Endothelial cell of umbilical vein (primary cell): ENCODE results near the gene EML1. TPM values are rescaled to one million over a fixed set of nuclear protein-coding genes. Genes with fewer than 3 reads are reported as not detected.

Source experiments
- BruUV-seq: library from RNA; stranded (reverse); fragments of 400-500 nt; replicated peaks from 2 replicates; lab custom pipeline; 2021; lab: Mats Ljungman, UMichigan
- CTCF ChIA-PET: fragments of 300-600, 350-600 bp; sonication (Branson Sonifier 250); formaldehyde crosslinking; loops from one replicate; lab custom pipeline; 2021; ENCODE audit warnings: antibody characterized with exemption, inconsistent platforms; lab: Charles Lee
- POLR2A ChIA-PET: fragments of 300-600, 350-600 bp; sonication (Branson Sonifier 250); formaldehyde crosslinking; loops from one replicate; lab custom pipeline; 2021; ENCODE audit warnings: antibody characterized with exemption, inconsistent platforms; lab: Charles Lee
- DNase-seq: peaks from one replicate; pipeline ENCODE4 v3.0.0-alpha.2; 2011; ENCODE audit warnings: low read depth, low spot score
- FAIRE-seq: peaks from 2 replicates; lab custom pipeline; 2011; peaks lifted over from hg19 to GRCh38; lab: Jason Lieb, UNC
- H2AFZ ChIP-seq: 2 replicates; pipeline ENCODE4 v1.6.0; 2012; ENCODE audit warnings: low read depth, low read length, control low read depth, inconsistent platforms
- H3K27ac ChIP-seq: 2 replicates; pipeline ENCODE4 v1.5.1; 2011; ENCODE audit warnings: low read depth, mild to moderate bottlenecking, control low read depth, low read length, moderate library complexity; ENCODE audit not compliant: insufficient read depth
- H3K27me3 ChIP-seq, 2 experiments: 2 replicates each; pipeline versions ENCODE4 v1.6.0 to v1.6.1; 2011; ENCODE audit warnings: low read length in 2 of 2, mixed read lengths in 1 of 2; ENCODE audit not compliant: control insufficient read depth in 2 of 2, insufficient read depth in 2 of 2
- H3K36me3 ChIP-seq, 2 experiments: 2 replicates in 1 of 2; 3 replicates in 1 of 2; pipeline ENCODE4 v1.5.1; 2011; ENCODE audit warnings: low read length in 2 of 2, mild to moderate bottlenecking in 1 of 2, moderate library complexity in 1 of 2; ENCODE audit not compliant: control insufficient read depth in 2 of 2, insufficient read depth in 2 of 2; ENCODE audit errors: extremely low read depth in 1 of 2
- H3K4me1 ChIP-seq: 3 replicates; pipeline ENCODE4 v1.5.1; 2011; ENCODE audit warnings: mild to moderate bottlenecking, low read length; ENCODE audit not compliant: control insufficient read depth, insufficient read depth; ENCODE audit errors: extremely low read depth
- H3K4me2 ChIP-seq: 2 replicates; pipeline ENCODE4 v1.6.1; 2011; ENCODE audit warnings: low read length, control low read depth, mixed read lengths; ENCODE audit not compliant: insufficient read depth
- H3K4me3 ChIP-seq, 3 experiments: fragments of 200-600 bp in 1 of 3; sonication (generic), shearing (Covaris generic) in 1 of 3; replicated peaks in 1 of 3; 2 replicates each; pipeline ENCODE4 v1.5.1; 2011 to 2016; ENCODE audit warnings: control low read depth in 3 of 3, low read length in 3 of 3, mild to moderate bottlenecking in 2 of 3, inconsistent platforms in 1 of 3, low read depth in 1 of 3, moderate library complexity in 1 of 3; ENCODE audit not compliant: insufficient read depth in 1 of 3
- H3K79me2 ChIP-seq: 2 replicates; pipeline ENCODE4 v1.6.0; 2012; ENCODE audit warnings: low read length, inconsistent platforms; ENCODE audit not compliant: control insufficient read depth, insufficient read depth
- H3K9ac ChIP-seq: replicated peaks from 2 replicates; pipeline ENCODE3; 2011; ENCODE audit warnings: low read length, control low read depth; ENCODE audit not compliant: insufficient read depth; ENCODE audit errors: extremely low read depth
- H3K9me1 ChIP-seq: replicated peaks from 3 replicates; pipeline ENCODE4 v1.6.0; 2011; ENCODE audit warnings: mild to moderate bottlenecking, low read length; ENCODE audit not compliant: control insufficient read depth, insufficient read depth; ENCODE audit errors: extremely low read depth
- H3K9me3 ChIP-seq: replicated peaks from 2 replicates; pipeline ENCODE4 v1.5.1; 2012; ENCODE audit warnings: low read length, inconsistent platforms; ENCODE audit not compliant: control insufficient read depth, insufficient read depth
- H4K20me1 ChIP-seq: replicated peaks from 2 replicates; pipeline ENCODE3; 2011; ENCODE audit warnings: mild to moderate bottlenecking, low read length; ENCODE audit not compliant: control insufficient read depth, insufficient read depth; ENCODE audit errors: extremely low read depth
- EZH2 ChIP-seq: IDR thresholded peaks from 2 replicates; pipeline ENCODE4 v1.6.1; 2012; ENCODE audit warnings: borderline replicate concordance, low read depth, mild to moderate bottlenecking, moderate library complexity, low read length, inconsistent platforms; ENCODE audit not compliant: severe bottlenecking
- FOS ChIP-seq: IDR thresholded peaks from 2 replicates; pipeline ENCODE4 v1.6.1; 2011; ENCODE audit warnings: mild to moderate bottlenecking, low read length, moderate library complexity, borderline replicate concordance; ENCODE audit not compliant: insufficient read depth
- GATA2 ChIP-seq: IDR thresholded peaks from 2 replicates; pipeline ENCODE4 v1.7.0; 2011; ENCODE audit warnings: low read depth, mild to moderate bottlenecking, moderate library complexity, mixed read lengths, low read length; ENCODE audit not compliant: insufficient read length, insufficient read depth
- JUN ChIP-seq: IDR thresholded peaks from 2 replicates; pipeline ENCODE4 v1.6.1; 2011; ENCODE audit warnings: borderline replicate concordance, low read depth; ENCODE audit not compliant: insufficient read length, insufficient read depth
- MYC ChIP-seq: IDR thresholded peaks from one replicate; pipeline ENCODE4 v1.6.1; 2011; ENCODE audit warnings: mild to moderate bottlenecking, low read depth, low read length
- POLR2A ChIP-seq: IDR thresholded peaks from 2 replicates; pipeline ENCODE4 v1.6.1; 2012; ENCODE audit warnings: low read depth, mild to moderate bottlenecking, control low read depth, low read length
- POLR2AphosphoS5 ChIP-seq: IDR thresholded peaks from 2 replicates; pipeline ENCODE4 v1.6.1; 2012; ENCODE audit warnings: low read depth, mild to moderate bottlenecking, control low read depth, low read length, moderate library complexity; ENCODE audit not compliant: insufficient read depth
- dilution Hi-C: fragments of 300-500 bp; cut with MboI; formaldehyde crosslinking; loops from one replicate; pipeline ENCODE4 v1.15.0; 2019; ENCODE audit warnings: low sequenced_read_pairs; ENCODE audit not compliant: extremely low pct_ligation_motif_present
- intact Hi-C: fragments of 100-400 bp; cut with micrococcal nuclease; formaldehyde crosslinking; loops from one replicate; pipeline ENCODE4 v1.10.0; 2022
- polyA plus RNA-seq, 4 experiments: library from polyadenylated mRNA; depleted of rRNA in 3 of 4; stranded (reverse) in 3 of 4; unstranded in 1 of 4; fragments of >200 nt; gene quantifications; 2 replicates each; pipeline versions ENCODE4 v1.2.1 to v1.2.3, GENCODE V29; 2011 to 2012; ENCODE audit warnings: missing spikeins in 1 of 4
- total RNA-seq: library from RNA; stranded (reverse); gene quantifications from 2 replicates; pipeline ENCODE4 v1.2.3, GENCODE V29; 2021
- TF ChIP-seq, protein P1 (sequence below): IDR thresholded peaks from 2 replicates; pipeline ENCODE4 v1.6.1; 2011; ENCODE audit not compliant: insufficient read depth, insufficient read length
- TF ChIP-seq, protein P2 (sequence below), 2 donors: IDR thresholded peaks; 1 replicate in 1 of 2; 2 replicates in 1 of 2; pipeline ENCODE4 v1.5.1; 2011; ENCODE audit warnings: low read length in 2 of 2, mild to moderate bottlenecking in 2 of 2, moderate library complexity in 2 of 2, control low read depth in 1 of 2, inconsistent platforms in 1 of 2, low read depth in 1 of 2; ENCODE audit not compliant: insufficient read depth in 1 of 2; ENCODE audit errors: extremely low read depth in 1 of 2

EML1 gene
- total and polyA plus RNA-seq, 2 donors (not counting 3 experiments of a cell fraction or from before 2014, with no cell fraction given) = 22.9 to 33.0 TPM

DNA sequence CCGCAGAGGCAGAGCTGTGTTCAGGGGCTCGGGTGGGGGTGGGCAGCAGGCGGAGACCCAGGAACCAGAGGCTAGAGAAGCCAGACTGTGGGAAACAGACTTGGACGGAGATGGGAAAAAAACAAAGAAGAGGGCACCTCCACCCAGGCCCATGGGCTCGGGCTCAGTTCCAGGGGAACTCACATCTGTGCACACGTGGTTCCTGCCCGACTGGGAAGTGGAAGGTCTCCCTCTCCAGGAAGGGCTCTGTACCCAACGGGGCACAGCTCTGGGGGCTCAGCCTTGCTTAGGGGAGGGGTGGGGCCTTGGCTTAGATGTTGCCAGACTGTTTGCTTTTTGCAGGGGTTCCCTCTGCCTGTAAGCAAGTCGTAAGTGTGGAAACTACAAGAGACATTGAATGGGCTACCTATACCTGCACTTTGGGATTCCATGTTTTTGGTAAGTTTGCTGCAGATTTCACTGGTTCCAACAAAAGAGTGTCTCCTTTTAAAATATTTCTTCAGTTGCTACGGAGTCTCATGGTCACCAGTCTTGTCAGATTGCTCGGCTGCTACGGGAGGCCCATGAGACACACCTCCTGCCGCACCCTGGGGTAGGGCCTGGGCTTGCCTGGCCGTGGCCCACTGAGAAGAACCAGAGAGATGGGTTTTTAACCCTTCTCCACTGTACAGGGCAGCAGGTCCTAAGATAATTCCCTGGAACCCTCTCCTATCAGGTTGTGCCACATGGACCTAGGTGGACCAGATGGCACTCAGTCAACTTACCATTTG lies 144.4 kb downstream of the EML1 start:
- H3K4me2 ChIP-seq = no peak overlapping the region
- intact Hi-C loops (no loop called here), dilution Hi-C loops (no loop called here)
- no TSS peak for BruUV-seq
- H3K79me2 ChIP-seq = no peaks in the 10 kb centered on the region
- TF ChIP-seq, protein P1, sequence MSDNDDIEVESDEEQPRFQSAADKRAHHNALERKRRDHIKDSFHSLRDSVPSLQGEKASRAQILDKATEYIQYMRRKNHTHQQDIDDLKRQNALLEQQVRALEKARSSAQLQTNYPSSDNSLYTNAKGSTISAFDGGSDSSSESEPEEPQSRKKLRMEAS = no peak
- TF ChIP-seq JUN = no peak
- TF ChIP-seq MYC = no peak
- TF ChIP-seq FOS = no peak
- no peak for TF ChIP-seq EZH2
- no peak for TF ChIP-seq GATA2
- TF ChIP-seq, protein P2, sequence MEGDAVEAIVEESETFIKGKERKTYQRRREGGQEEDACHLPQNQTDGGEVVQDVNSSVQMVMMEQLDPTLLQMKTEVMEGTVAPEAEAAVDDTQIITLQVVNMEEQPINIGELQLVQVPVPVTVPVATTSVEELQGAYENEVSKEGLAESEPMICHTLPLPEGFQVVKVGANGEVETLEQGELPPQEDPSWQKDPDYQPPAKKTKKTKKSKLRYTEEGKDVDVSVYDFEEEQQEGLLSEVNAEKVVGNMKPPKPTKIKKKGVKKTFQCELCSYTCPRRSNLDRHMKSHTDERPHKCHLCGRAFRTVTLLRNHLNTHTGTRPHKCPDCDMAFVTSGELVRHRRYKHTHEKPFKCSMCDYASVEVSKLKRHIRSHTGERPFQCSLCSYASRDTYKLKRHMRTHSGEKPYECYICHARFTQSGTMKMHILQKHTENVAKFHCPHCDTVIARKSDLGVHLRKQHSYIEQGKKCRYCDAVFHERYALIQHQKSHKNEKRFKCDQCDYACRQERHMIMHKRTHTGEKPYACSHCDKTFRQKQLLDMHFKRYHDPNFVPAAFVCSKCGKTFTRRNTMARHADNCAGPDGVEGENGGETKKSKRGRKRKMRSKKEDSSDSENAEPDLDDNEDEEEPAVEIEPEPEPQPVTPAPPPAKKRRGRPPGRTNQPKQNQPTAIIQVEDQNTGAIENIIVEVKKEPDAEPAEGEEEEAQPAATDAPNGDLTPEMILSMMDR (IDR thresholded peaks at IDR 0.05; ENCODE audit: extremely low read depth in 1 of 2, insufficient read depth in 1 of 2, low read depth in 1 of 2, low read length in 2 of 2) = no peak
- no peak for TF ChIP-seq POLR2A
- TF ChIP-seq POLR2AphosphoS5 = no peak
- H2AFZ ChIP-seq = no peak overlapping the region
- POLR2A ChIA-PET = no interaction called here
- DNase-seq (no peak), FAIRE-seq (no peak)
- no peaks in the 10 kb centered on the region for H3K27me3 ChIP-seq
- no peak overlapping the region for H3K4me3 ChIP-seq
- H3K27ac ChIP-seq = no peak overlapping the region
- H3K9me1 ChIP-seq = no peaks in the 10 kb centered on the region
- no peak overlapping the region for H3K9ac ChIP-seq
- H3K4me1 ChIP-seq = no peaks in the 10 kb centered on the region
- no peaks in the 10 kb centered on the region for H3K9me3 ChIP-seq
- H3K36me3 ChIP-seq = peaks cover 0 to 8% of the 10 kb centered on the region in 2 experiments
- H4K20me1 ChIP-seq = no peaks in the 10 kb centered on the region
- CTCF ChIA-PET = interaction anchor here (0.9 to 1.1 kb wide), 3 partner anchors 9 to 33 kb away, joined by 3 read pairs; no protein-coding TSS in a partner anchor
